H1 (cell line): ENCODE data around the gene CMSS1. TPM values are rescaled to one million over a fixed set of nuclear protein-coding genes. Genes with fewer than 3 reads are reported as not detected.

Experiments
- CTCF ChIA-PET: fragments of 300-600 bp; sonication (Branson Sonifier 250); formaldehyde crosslinking; loops from one replicate; lab custom pipeline; 2021; ENCODE audit not compliant: partially characterized antibody; lab: Charles Lee
- POLR2A ChIA-PET: fragments of 300-600 bp; sonication (Branson Sonifier 250); formaldehyde crosslinking; loops from one replicate; lab custom pipeline; 2021; ENCODE audit warnings: inconsistent platforms; ENCODE audit not compliant: partially characterized antibody; lab: Charles Lee
- DNase-seq, 2 experiments: peaks; one replicate each; pipeline versions ENCODE4 v3.0.0 to v3.0.0-alpha.2; 2010 to 2022; ENCODE audit warnings: low spot score in 2 of 2, low read depth in 1 of 2, mixed read lengths in 1 of 2
- FAIRE-seq: peaks from 2 replicates; lab custom pipeline; 2011; peaks lifted over from hg19 to GRCh38; lab: Jason Lieb, UNC
- H2AFZ ChIP-seq: 2 replicates; pipeline ENCODE4 v1.8.1; 2012; ENCODE audit warnings: low read length, inconsistent platforms
- H2AK5ac ChIP-seq: 2 replicates; pipeline ENCODE4 v1.6.1; 2013; ENCODE audit warnings: low read depth, low read length
- H2BK120ac ChIP-seq: replicated peaks from 2 replicates; pipeline ENCODE3; 2013; ENCODE audit warnings: low read depth, low read length, inconsistent platforms
- H2BK12ac ChIP-seq: 2 replicates; pipeline ENCODE4 v1.6.1; 2013; ENCODE audit warnings: low read depth, low read length
- H2BK15ac ChIP-seq: 2 replicates; pipeline ENCODE4 v1.6.1; 2013; ENCODE audit warnings: low read length
- H2BK20ac ChIP-seq: 2 replicates; pipeline ENCODE4 v1.6.1; 2013; ENCODE audit warnings: low read length
- H2BK5ac ChIP-seq: 2 replicates; pipeline ENCODE4 v1.6.1; 2013; ENCODE audit warnings: low read depth, low read length
- H3K14ac ChIP-seq: 2 replicates; pipeline ENCODE4 v1.6.1; 2013; ENCODE audit warnings: inconsistent platforms; ENCODE audit not compliant: insufficient read length
- H3K18ac ChIP-seq: 2 replicates; pipeline ENCODE4 v1.6.1; 2013; ENCODE audit warnings: low read length; ENCODE audit errors: extremely low read depth
- H3K23ac ChIP-seq: 2 replicates; pipeline ENCODE4 v1.6.1; 2013; ENCODE audit warnings: inconsistent platforms; ENCODE audit not compliant: insufficient read length
- H3K23me2 ChIP-seq: 2 replicates; pipeline ENCODE4 v1.6.1; 2013; ENCODE audit warnings: low read depth, low read length
- H3K27ac ChIP-seq: 2 replicates; pipeline ENCODE4 v1.6.1; 2011; ENCODE audit warnings: low read depth, low read length, inconsistent platforms
- H3K27me3 ChIP-seq, 4 experiments: replicated peaks in 1 of 4; 1 replicate in 1 of 4; 2 replicates in 3 of 4; pipeline versions ENCODE4 v1.6.1 to v1.8.1; 2011 to 2013; ENCODE audit warnings: low read length in 3 of 4, mild to moderate bottlenecking in 3 of 4, inconsistent platforms in 2 of 4, mixed read lengths in 2 of 4, moderate library complexity in 1 of 4; ENCODE audit not compliant: control insufficient read depth in 3 of 4, insufficient read depth in 3 of 4; ENCODE audit errors: extremely low read depth in 1 of 4
- H3K36me3 ChIP-seq, 4 experiments: 2 replicates each; pipeline versions ENCODE4 v1.6.1 to v1.8.1; 2011 to 2013; ENCODE audit warnings: mild to moderate bottlenecking in 4 of 4, low read length in 3 of 4, moderate library complexity in 2 of 4, control low read depth in 1 of 4, inconsistent platforms in 1 of 4; ENCODE audit not compliant: insufficient read depth in 4 of 4, control insufficient read depth in 2 of 4
- H3K4ac ChIP-seq: replicated peaks from 2 replicates; pipeline ENCODE3; 2013; ENCODE audit warnings: low read length, low read depth, mixed read lengths, inconsistent platforms; ENCODE audit not compliant: insufficient read length
- H3K4me1 ChIP-seq, 4 experiments: replicated peaks in 1 of 4; 1 replicate in 1 of 4; 2 replicates in 3 of 4; pipeline versions ENCODE4 v1.6.1 to v1.8.1; 2011 to 2013; ENCODE audit warnings: low read length in 3 of 4, inconsistent platforms in 2 of 4, mixed read lengths in 1 of 4; ENCODE audit not compliant: insufficient read depth in 4 of 4, control insufficient read depth in 3 of 4
- H3K4me2 ChIP-seq, 2 experiments: 2 replicates each; pipeline versions ENCODE4 v1.6.1 to v1.8.1; 2011 to 2013; ENCODE audit warnings: low read depth in 2 of 2, low read length in 2 of 2, control low read depth in 1 of 2, inconsistent platforms in 1 of 2, mild to moderate bottlenecking in 1 of 2; ENCODE audit not compliant: insufficient read depth in 1 of 2
- H3K4me3 ChIP-seq, 4 experiments: fragments of 200-600, 300-600 bp in 1 of 4; sonication (generic), shearing (Covaris generic), sonication (Bioruptor Twin) in 1 of 4; 2 replicates each; pipeline versions ENCODE4 v1.5.1 to v1.8.1; 2011 to 2016; ENCODE audit warnings: low read length in 4 of 4, low read depth in 3 of 4, control low read depth in 2 of 4, inconsistent platforms in 2 of 4, mild to moderate bottlenecking in 2 of 4, mixed read lengths in 1 of 4, moderate library complexity in 1 of 4; ENCODE audit not compliant: insufficient read depth in 2 of 4; ENCODE audit errors: extremely low read depth in 1 of 4
- H3K56ac ChIP-seq: replicated peaks from 2 replicates; pipeline ENCODE3; 2013; ENCODE audit warnings: low read depth, mild to moderate bottlenecking, mixed read lengths, low read length, inconsistent platforms; ENCODE audit not compliant: insufficient read length
- H3K79me1 ChIP-seq: 2 replicates; pipeline ENCODE4 v1.6.1; 2013; ENCODE audit warnings: low read depth, low read length, control low read depth
- H3K79me2 ChIP-seq, 2 experiments: 2 replicates each; pipeline versions ENCODE4 v1.6.1 to v1.8.1; 2012 to 2013; ENCODE audit warnings: low read length in 2 of 2, mild to moderate bottlenecking in 2 of 2, inconsistent platforms in 1 of 2; ENCODE audit not compliant: insufficient read depth in 2 of 2, control insufficient read depth in 1 of 2
- H3K9ac ChIP-seq, 4 experiments: replicated peaks in 1 of 4; 1 replicate in 1 of 4; 2 replicates in 3 of 4; pipeline versions ENCODE4 v1.6.1 to v1.8.1; 2011 to 2013; ENCODE audit warnings: low read depth in 3 of 4, low read length in 3 of 4, control low read depth in 2 of 4, mild to moderate bottlenecking in 2 of 4, moderate library complexity in 2 of 4, inconsistent platforms in 1 of 4; ENCODE audit errors: extremely low read depth in 1 of 4
- H3K9me3 ChIP-seq, 2 experiments: 2 replicates each; pipeline versions ENCODE4 v1.6.1 to v1.8.1; 2012 to 2013; ENCODE audit warnings: mild to moderate bottlenecking in 2 of 2, moderate library complexity in 2 of 2, control low read depth in 1 of 2, inconsistent platforms in 1 of 2, low read depth in 1 of 2, low read length in 1 of 2, mixed read lengths in 1 of 2; ENCODE audit not compliant: insufficient read depth in 2 of 2
- H4K20me1 ChIP-seq, 2 experiments: replicated peaks in 1 of 2; 2 replicates each; pipeline versions ENCODE3 to v1.8.1; 2011 to 2013; ENCODE audit warnings: inconsistent platforms in 2 of 2, low read length in 2 of 2, mild to moderate bottlenecking in 1 of 2; ENCODE audit not compliant: insufficient read depth in 2 of 2, control insufficient read depth in 1 of 2
- H4K5ac ChIP-seq: 2 replicates; pipeline ENCODE4 v1.6.1; 2013; ENCODE audit warnings: low read length, low read depth, mixed read lengths, inconsistent platforms; ENCODE audit not compliant: insufficient read length
- H4K8ac ChIP-seq: 2 replicates; pipeline ENCODE4 v1.8.0; 2013; ENCODE audit warnings: mild to moderate bottlenecking, moderate library complexity, low read length, inconsistent platforms; ENCODE audit not compliant: insufficient read depth; ENCODE audit errors: extremely low read depth
- H4K91ac ChIP-seq: replicated peaks from 2 replicates; pipeline ENCODE3; 2013; ENCODE audit warnings: low read length, mixed read lengths, inconsistent platforms; ENCODE audit not compliant: insufficient read length
- BACH1 ChIP-seq: IDR thresholded peaks from 2 replicates; pipeline ENCODE4 v1.6.1; 2012; ENCODE audit warnings: low read length, improper control_type of control experiment
- CBX5 ChIP-seq: fragments of 300-800, 300-1000 bp; sonication (generic); IDR thresholded peaks from 2 replicates; pipeline ENCODE4 v1.7.1; 2016; ENCODE audit warnings: antibody characterized with exemption, low read length, low read depth
- CEBPB ChIP-seq: IDR thresholded peaks from 2 replicates; pipeline ENCODE4 v1.6.1; 2012; ENCODE audit warnings: low read depth, low read length
- CTCF ChIP-seq, 3 experiments: IDR thresholded peaks; 1 replicate in 2 of 3; 2 replicates in 1 of 3; pipeline versions ENCODE4 v1.5.1 to v1.6.1; 2011; ENCODE audit warnings: low read length in 3 of 3, mild to moderate bottlenecking in 3 of 3, inconsistent platforms in 2 of 3, low read depth in 1 of 3, moderate library complexity in 1 of 3; ENCODE audit not compliant: insufficient read depth in 1 of 3; ENCODE audit errors: control extremely low read depth in 1 of 3
- FOSL1 ChIP-seq: IDR thresholded peaks from 2 replicates; pipeline ENCODE4 v1.6.1; 2011; ENCODE audit warnings: mild to moderate bottlenecking, low read depth, low read length, moderate library complexity; ENCODE audit not compliant: insufficient read depth
- GABPA ChIP-seq: IDR thresholded peaks from 2 replicates; pipeline ENCODE4 v1.6.1; 2011; ENCODE audit warnings: mild to moderate bottlenecking, low read length, moderate library complexity, borderline replicate concordance; ENCODE audit not compliant: insufficient read depth
- HDAC6 ChIP-seq: IDR thresholded peaks from one replicate; pipeline ENCODE4 v1.7.1; 2012; ENCODE audit warnings: low read depth, mild to moderate bottlenecking, inconsistent platforms, low read length, moderate library complexity
- RBBP5 ChIP-seq: IDR thresholded peaks from 2 replicates; pipeline ENCODE4 v1.7.1; 2012; ENCODE audit warnings: low read depth, mild to moderate bottlenecking, inconsistent platforms, low read length, moderate library complexity, borderline replicate concordance
- RFX5 ChIP-seq: IDR thresholded peaks from 2 replicates; pipeline ENCODE4 v1.6.1; 2011; ENCODE audit warnings: low read depth, low read length, improper control_type of control experiment, borderline replicate concordance
- RXRA ChIP-seq: IDR thresholded peaks from 2 replicates; pipeline ENCODE4 v1.6.1; 2011; ENCODE audit warnings: low read depth, mild to moderate bottlenecking, low read length, moderate library complexity; ENCODE audit not compliant: insufficient read depth
- SP1 ChIP-seq: IDR thresholded peaks from 2 replicates; pipeline ENCODE4 v1.6.1; 2011; ENCODE audit warnings: low read depth, low read length
- SUZ12 ChIP-seq: fragments of 200-600 bp; sonication (generic); IDR thresholded peaks from 2 replicates; pipeline ENCODE4 v1.6.1; 2012; ENCODE audit warnings: mild to moderate bottlenecking, inconsistent platforms, low read length, moderate library complexity, mixed read lengths
- YY1 ChIP-seq: IDR thresholded peaks from 2 replicates; pipeline ENCODE4 v1.6.1; 2011; ENCODE audit warnings: low read depth, mild to moderate bottlenecking, low read length
- polyA plus RNA-seq, 7 experiments: library from polyadenylated mRNA; depleted of rRNA in 3 of 7; stranded (reverse) in 5 of 7; unstranded in 2 of 7; fragments of >200 nt in 5 of 7; fragments of 200-250 nt in 2 of 7; gene quantifications; 1 replicate in 5 of 7; 2 replicates in 1 of 7; 4 replicates in 1 of 7; pipeline versions ENCODE4 v1.2.1 to v1.2.3, GENCODE V29; 2011 to 2013; ENCODE audit warnings: missing spikeins in 2 of 7, mixed read lengths in 2 of 7
- total RNA-seq: library from RNA; stranded (reverse); fragmentation: NEBNext Ultra II Directional; extraction: Animal tissue kit (Norgen Biotek cat#: 25700); gene quantifications from 2 replicates; pipeline ENCODE4 v1.2.1, GENCODE V29; 2021

CMSS1 gene
- total and polyA plus RNA-seq, 2 of the 8 experiments (the other 6 are each of a cell fraction or from before 2014, with no cell fraction given) = 15.2 to 75.1 TPM

GRCh38 chr3:100067589-100067988, 249.9 kb downstream of the CMSS1 start:
- no peak overlapping the region for H4K8ac ChIP-seq
- no peaks in the 10 kb centered on the region for H3K9me3 ChIP-seq
- H2BK20ac ChIP-seq = no peak overlapping the region
- H2BK120ac ChIP-seq = no peak overlapping the region
- H3K14ac ChIP-seq = no peak overlapping the region
- no peak for DNase-seq
- H3K79me2 ChIP-seq = no peaks in the 10 kb centered on the region
- H3K56ac ChIP-seq = no peak overlapping the region
- no peaks in the 10 kb centered on the region for H3K23me2 ChIP-seq
- no peaks in the 10 kb centered on the region for H3K27me3 ChIP-seq
- no peak overlapping the region for H3K4ac ChIP-seq
- no peak overlapping the region for H4K91ac ChIP-seq
- no peaks in the 10 kb centered on the region for H4K20me1 ChIP-seq
- H3K79me1 ChIP-seq = no peaks in the 10 kb centered on the region
- H2AK5ac ChIP-seq = no peak overlapping the region
- no peak overlapping the region for H3K18ac ChIP-seq
- no peak overlapping the region for H2AFZ ChIP-seq
- no peak overlapping the region for H2BK15ac ChIP-seq
- FAIRE-seq = no peak
- no peaks in the 10 kb centered on the region for H3K4me1 ChIP-seq
- ChIA-PET POLR2A (interaction anchor here (0.6 kb wide), 1 partner anchor 11 kb away, joined by 3 read pairs; no protein-coding TSS in a partner anchor), CTCF (interaction anchor here (0.7 to 2.7 kb wide), 6 partner anchors 9 to 186 kb away, joined by 3 to 27 read pairs (median 4); no protein-coding TSS in a partner anchor)
- H3K36me3 ChIP-seq = no peaks in the 10 kb centered on the region
- no peak overlapping the region for H4K5ac ChIP-seq
- H3K23ac ChIP-seq = no peak overlapping the region
- no peak overlapping the region for H3K4me2 ChIP-seq
- H3K9ac ChIP-seq = no peak overlapping the region
- H2BK12ac ChIP-seq = no peak overlapping the region
- no peak overlapping the region for H3K27ac ChIP-seq
- H3K4me3 ChIP-seq = no peak overlapping the region
- H2BK5ac ChIP-seq = no peak overlapping the region
- no peak for TF ChIP-seq GABPA
- TF ChIP-seq FOSL1 = no peak
- no peak for TF ChIP-seq CTCF (IDR thresholded peaks at IDR 0.05; ENCODE audit: control extremely low read depth in 1 of 3, insufficient read depth in 1 of 3, low read depth in 1 of 3, low read length in 3 of 3)
- no peak for TF ChIP-seq RBBP5
- TF ChIP-seq HDAC6 = no peak
- TF ChIP-seq SP1 = no peak
- TF ChIP-seq BACH1 = no peak
- TF ChIP-seq CBX5 = no peak
- no peak for TF ChIP-seq YY1
- no peak for TF ChIP-seq SUZ12
- TF ChIP-seq RFX5 = no peak
- no peak for TF ChIP-seq RXRA
- no peak for TF ChIP-seq CEBPB
